Retinal pigment epithelial cell (primary cell): ENCODE measurements around the gene ARFIP1.

Source experiments
- DNase-seq: peaks from one replicate; pipeline ENCODE4 v3.0.0-alpha.2; 2010; ENCODE audit warnings: low read depth
- H3K4me3 ChIP-seq: 2 replicates; pipeline ENCODE4 v1.5.1; 2011; ENCODE audit warnings: mild to moderate bottlenecking, low read length, control low read depth, moderate library complexity
- TF ChIP-seq, protein P1 (sequence below): conservative IDR thresholded peaks from 2 replicates; pipeline ENCODE4 v1.5.1; 2011; ENCODE audit warnings: low read depth, low read length, control low read depth, inconsistent platforms

ARFIP1 gene

DNA sequence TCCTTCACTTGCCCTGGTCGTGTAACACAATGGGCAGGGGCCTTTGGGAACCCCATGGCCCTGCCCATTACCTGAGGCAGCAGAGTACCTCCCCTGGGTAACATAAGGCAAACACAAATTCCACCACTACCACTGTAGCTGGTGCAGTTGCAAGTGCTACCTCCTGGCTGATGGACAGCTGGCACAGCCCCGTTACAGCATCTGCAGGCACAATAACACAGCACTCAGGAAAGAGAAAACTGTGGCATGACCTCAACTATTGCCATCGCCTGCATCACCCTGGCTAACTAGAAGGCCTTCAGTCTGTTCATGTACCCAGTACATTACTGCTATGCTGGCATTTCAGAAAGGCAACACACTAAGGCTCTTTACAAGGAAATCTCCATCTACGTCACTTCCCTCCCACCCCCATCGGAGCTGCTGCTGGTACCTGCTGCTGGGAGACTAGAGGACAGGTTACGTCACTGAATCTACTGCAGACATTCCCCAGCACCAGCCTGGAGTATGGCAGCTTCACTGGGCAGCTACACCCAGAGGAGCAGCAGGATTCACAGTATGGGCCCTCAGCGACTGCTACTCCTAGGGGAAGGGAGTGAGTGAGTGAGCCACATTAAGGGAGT, 39.4 kb downstream of the ARFIP1 start:
- no peak overlapping the region for H3K4me3 ChIP-seq
- TF ChIP-seq, protein P1, sequence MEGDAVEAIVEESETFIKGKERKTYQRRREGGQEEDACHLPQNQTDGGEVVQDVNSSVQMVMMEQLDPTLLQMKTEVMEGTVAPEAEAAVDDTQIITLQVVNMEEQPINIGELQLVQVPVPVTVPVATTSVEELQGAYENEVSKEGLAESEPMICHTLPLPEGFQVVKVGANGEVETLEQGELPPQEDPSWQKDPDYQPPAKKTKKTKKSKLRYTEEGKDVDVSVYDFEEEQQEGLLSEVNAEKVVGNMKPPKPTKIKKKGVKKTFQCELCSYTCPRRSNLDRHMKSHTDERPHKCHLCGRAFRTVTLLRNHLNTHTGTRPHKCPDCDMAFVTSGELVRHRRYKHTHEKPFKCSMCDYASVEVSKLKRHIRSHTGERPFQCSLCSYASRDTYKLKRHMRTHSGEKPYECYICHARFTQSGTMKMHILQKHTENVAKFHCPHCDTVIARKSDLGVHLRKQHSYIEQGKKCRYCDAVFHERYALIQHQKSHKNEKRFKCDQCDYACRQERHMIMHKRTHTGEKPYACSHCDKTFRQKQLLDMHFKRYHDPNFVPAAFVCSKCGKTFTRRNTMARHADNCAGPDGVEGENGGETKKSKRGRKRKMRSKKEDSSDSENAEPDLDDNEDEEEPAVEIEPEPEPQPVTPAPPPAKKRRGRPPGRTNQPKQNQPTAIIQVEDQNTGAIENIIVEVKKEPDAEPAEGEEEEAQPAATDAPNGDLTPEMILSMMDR: no peak
- no peak for DNase-seq

DNA sequence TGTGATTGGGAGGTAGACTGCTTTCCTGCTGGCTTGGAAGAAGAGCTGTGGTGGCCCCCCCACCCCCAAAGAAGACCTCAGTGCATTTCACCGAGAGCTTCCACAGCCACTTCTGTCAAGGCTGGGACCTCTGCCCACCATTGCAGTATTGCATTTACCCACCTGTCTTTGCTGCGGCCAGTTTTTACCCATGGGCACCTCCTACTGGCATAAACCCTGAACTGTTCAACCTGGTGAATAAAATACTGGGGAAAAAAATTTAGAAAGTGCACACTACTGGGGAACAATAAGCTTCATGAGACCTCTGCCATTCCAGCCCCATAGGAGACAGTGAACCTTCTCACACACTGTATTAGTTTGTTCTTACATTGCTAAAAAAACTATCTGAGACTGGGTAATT, 40.3 kb downstream of the ARFIP1 start:
- no peak overlapping the region for H3K4me3 ChIP-seq
- DNase-seq: no peak
- TF ChIP-seq, protein P1: no peak

DNA sequence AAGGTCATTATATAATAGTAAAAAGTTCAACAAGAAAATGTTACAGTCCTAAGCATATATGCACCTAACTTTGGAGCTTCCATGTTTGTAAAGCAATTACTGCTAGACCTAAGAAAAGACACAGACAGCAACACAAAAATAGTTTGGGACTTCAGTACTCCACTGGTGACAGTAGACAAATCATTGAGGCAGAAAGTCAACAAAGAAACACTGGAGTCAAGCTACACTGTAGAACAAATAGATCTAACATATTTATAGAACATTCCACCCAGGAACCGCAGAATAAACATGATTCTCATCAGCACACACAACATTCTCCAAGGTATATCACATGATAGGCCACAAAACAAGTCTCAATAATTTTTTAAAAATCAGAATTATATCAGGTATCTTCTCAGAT, 42.6 kb downstream of the ARFIP1 start:
- TF ChIP-seq, protein P1: no peak
- H3K4me3 ChIP-seq: no peak overlapping the region
- DNase-seq: no peak

DNA sequence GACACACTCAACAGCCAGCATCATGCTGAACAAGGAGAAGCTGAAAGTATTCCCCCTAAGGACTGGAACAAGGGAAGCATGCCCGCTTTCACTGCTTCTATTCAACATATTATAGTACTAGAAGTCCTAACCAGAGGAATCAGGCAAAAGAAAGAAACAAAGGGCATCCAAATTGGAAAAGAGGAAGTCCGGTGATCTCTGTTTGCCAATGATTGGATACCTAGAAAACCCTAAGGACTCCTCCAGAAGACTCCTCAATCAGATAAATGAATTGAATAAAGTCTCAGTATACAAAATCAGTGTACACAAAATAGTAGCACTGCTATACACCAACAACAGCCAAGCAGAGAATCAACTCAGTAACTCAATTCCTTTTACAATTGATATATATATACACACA, 44.8 kb downstream of the ARFIP1 start:
- H3K4me3 ChIP-seq: no peak overlapping the region
- TF ChIP-seq, protein P1: no peak
- no peak for DNase-seq

DNA sequence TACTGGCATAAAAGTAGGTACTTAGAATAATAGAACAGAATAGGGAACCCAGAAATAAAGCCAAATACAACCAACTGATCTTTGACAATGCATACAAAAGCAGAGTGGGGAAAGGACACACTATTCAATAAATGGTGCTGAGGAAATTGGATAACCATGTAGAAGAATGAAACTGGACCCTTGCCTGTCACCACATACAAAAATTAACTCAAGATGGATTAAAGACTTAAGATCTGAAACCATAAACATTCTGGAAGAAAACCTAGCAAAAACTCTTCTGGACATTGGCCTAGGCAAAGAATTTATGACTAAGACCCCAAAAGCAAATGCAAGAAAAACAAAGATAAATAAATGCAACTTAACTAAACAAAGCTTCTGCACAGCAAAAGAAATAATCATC, 45.6 kb downstream of the ARFIP1 start:
- TF ChIP-seq, protein P1: no peak
- DNase-seq: no peak
- H3K4me3 ChIP-seq: no peak overlapping the region

DNA sequence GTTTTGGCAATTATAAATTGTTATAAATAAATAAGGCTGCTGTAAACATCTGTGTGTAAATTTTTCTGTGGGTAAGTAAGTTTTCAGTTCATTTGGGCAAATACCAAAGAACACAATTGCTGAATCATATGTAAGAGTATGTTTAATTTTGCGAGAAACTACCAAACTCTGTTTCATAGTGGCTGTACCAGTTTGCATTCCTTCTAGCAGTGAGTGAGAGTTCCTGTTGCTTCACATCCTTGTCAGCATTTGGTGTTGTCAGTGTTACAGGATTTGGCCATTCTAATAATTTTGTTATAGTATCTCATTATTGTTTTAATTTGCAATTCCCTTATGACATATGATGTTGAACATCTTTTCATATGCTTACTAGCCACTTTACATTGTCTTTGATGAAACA, 48.4 kb downstream of the ARFIP1 start:
- no peak overlapping the region for H3K4me3 ChIP-seq
- TF ChIP-seq, protein P1: no peak
- DNase-seq: no peak

DNA sequence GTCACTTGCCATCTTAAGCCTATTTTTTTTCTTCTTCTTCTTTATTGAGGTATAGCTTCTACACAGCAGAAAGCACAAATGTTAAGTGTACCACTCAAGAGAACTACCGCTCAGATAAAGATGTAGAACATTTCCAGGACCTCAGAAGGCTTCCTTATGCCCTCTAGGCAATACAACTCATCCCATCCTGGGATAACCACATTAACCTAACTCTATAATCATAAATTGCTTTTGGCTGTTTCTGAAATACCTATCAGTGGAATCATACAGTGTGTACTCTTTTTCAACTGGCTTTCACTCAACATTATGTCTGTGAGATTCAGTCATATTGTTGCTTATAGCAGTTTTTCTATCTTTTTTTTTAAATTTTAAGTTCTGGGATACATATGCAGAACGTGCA, 51.7 kb downstream of the ARFIP1 start:
- no peak overlapping the region for H3K4me3 ChIP-seq
- TF ChIP-seq, protein P1: no peak
- DNase-seq: no peak
